ENCODE data around the gene SH2D1A. TPM values are rescaled to one million over a fixed set of nuclear protein-coding genes. Genes with fewer than 3 reads are reported as not detected.

SH2D1A gene
- total and polyA plus RNA-seq, 10 of the 15 experiments (the other 5 are each of a cell fraction or from before 2014, with no cell fraction given): 0.33 to 8.8 (median 0.54) TPM; not detected in 1

- H3K27ac ChIP-seq (ENCODE audit: control insufficient read depth, insufficient read depth): no peak overlapping the region
- H3K9ac ChIP-seq (ENCODE audit: control insufficient read depth, insufficient read depth, low read length): no peak overlapping the region
- ChIA-PET POLR2A (no interaction called here), RAD21 (ENCODE audit: unreplicated experiment) (interaction anchor here (0.6 to 1.4 kb wide), 3 partner anchors 20 to 115 kb away, joined by 3 read pairs; no protein-coding TSS in a partner anchor), SMC1A (ENCODE audit: uncharacterized antibody, unreplicated experiment) (no interaction called here), CTCF (interaction anchor here (1.2 kb wide), 1 partner anchor 514 kb away, joined by 3 read pairs; no protein-coding TSS in a partner anchor)
- no peak overlapping the region for H2AFZ ChIP-seq (ENCODE audit: control insufficient read depth, low read depth, low read length)
- no peak for ATAC-seq
- TF ChIP-seq RCOR1 (conservative IDR thresholded peaks at IDR 0.05; ENCODE audit: low read depth, low read length) (no peak), HDAC2 (IDR thresholded peaks at IDR 0.05) (no peak), BCL3 (IDR thresholded peaks at IDR 0.05; ENCODE audit: borderline replicate concordance, insufficient read depth, low read depth, low read length, poor library complexity, severe bottlenecking) (no peak), E4F1 (IDR thresholded peaks at IDR 0.05; ENCODE audit: borderline replicate concordance, partially characterized antibody) (no peak), ATF7 (IDR thresholded peaks at IDR 0.05; ENCODE audit: low read depth) (no peak), BMI1 (IDR thresholded peaks at IDR 0.05; ENCODE audit: borderline replicate concordance) (no peak), MTA3 (IDR thresholded peaks at IDR 0.05; ENCODE audit: borderline replicate concordance, low read length) (no peak), RELB (IDR thresholded peaks at IDR 0.05; ENCODE audit: low read depth) (no peak), CREM (IDR thresholded peaks at IDR 0.05; ENCODE audit: low read depth) (no peak), SMAD1 (IDR thresholded peaks at IDR 0.05; ENCODE audit: low read depth, partially characterized antibody) (no peak), RBBP5 (conservative IDR thresholded peaks at IDR 0.05) (no peak), NR2F1 (conservative IDR thresholded peaks at IDR 0.05) (no peak), ZNF592 (IDR thresholded peaks at IDR 0.05) (no peak), BACH1 (IDR thresholded peaks at IDR 0.05; ENCODE audit: borderline replicate concordance) (no peak), HDAC6 (IDR thresholded peaks at IDR 0.05; ENCODE audit: unreplicated experiment) (no peak)
- DNase-seq (ENCODE audit: low read depth, low spot score): no peak
- intact Hi-C loops (cut with micrococcal nuclease; ENCODE audit: unreplicated experiment): no loop called here
- no peaks in the 10 kb centered on the region for H3K4me1 ChIP-seq (ENCODE audit: control insufficient read depth, insufficient read depth, low read length)
- FAIRE-seq: no peak
- H3K36me3 ChIP-seq (ENCODE audit: control insufficient read depth in 2 of 2, insufficient read depth in 2 of 2, low read length in 1 of 2): no peaks in the 10 kb centered on the region
- no peak overlapping the region for H3K4me3 ChIP-seq
- 52% methylated on average over 15 of the region's 15 CpGs for WGBS (ENCODE audit: insufficient coverage, insufficient replicate concordance, low lambda C conversion rate, missing lambda C conversion rate)
- H3K9me3 ChIP-seq (replicated peaks; ENCODE audit: control insufficient read depth, insufficient read depth, low read length): no peaks in the 10 kb centered on the region; the same call in 2 of the 3 replicates
- no peak overlapping the region for H3K4me2 ChIP-seq (ENCODE audit: control insufficient read depth, insufficient read depth)
- H3K27me3 ChIP-seq (replicated peaks in 1 of 2; ENCODE audit: control insufficient read depth in 2 of 2, insufficient read depth in 2 of 2, low read length in 1 of 2): no peaks in the 10 kb centered on the region; a peak in 1 of 4 replicates
- no TSS peak for BruUV-seq (replicated peaks)
- H3K79me2 ChIP-seq (ENCODE audit: control insufficient read depth, insufficient read depth, low read length): no peaks in the 10 kb centered on the region
- H4K20me1 ChIP-seq (ENCODE audit: control insufficient read depth, insufficient read depth): no peaks in the 10 kb centered on the region
- in situ Hi-C loops (cut with MboI): no loop called here
Measured at GRCh38 chrX:124346877-124347241, 496 bp downstream of the SH2D1A start.
